ENCODE results near the gene UMODL1.

DNA sequence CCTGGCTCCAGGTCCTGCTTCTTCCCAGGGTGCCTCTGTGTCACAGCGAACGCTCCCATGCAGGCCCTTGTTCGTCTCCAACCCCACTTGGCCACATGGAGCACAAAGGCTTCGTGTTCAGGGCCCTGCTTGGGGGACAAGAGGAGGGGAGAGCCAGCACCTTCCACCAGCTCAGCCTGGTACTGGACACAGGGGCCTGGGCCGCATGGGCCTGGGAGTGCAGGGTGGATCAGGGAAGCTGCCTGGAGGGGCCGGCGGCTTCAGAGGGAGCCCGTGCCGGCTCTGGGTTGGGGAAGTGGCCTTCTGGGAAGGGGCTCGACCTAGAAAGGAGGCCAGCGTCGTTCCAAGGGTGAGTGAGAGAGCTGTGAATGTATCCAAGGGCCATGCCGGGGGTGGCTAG is 53.0 kb downstream of the UMODL1 start:
- TF ChIP-seq POLR2A (IDR thresholded peaks at IDR 0.05), result no peak
- TF ChIP-seq, protein P1, sequence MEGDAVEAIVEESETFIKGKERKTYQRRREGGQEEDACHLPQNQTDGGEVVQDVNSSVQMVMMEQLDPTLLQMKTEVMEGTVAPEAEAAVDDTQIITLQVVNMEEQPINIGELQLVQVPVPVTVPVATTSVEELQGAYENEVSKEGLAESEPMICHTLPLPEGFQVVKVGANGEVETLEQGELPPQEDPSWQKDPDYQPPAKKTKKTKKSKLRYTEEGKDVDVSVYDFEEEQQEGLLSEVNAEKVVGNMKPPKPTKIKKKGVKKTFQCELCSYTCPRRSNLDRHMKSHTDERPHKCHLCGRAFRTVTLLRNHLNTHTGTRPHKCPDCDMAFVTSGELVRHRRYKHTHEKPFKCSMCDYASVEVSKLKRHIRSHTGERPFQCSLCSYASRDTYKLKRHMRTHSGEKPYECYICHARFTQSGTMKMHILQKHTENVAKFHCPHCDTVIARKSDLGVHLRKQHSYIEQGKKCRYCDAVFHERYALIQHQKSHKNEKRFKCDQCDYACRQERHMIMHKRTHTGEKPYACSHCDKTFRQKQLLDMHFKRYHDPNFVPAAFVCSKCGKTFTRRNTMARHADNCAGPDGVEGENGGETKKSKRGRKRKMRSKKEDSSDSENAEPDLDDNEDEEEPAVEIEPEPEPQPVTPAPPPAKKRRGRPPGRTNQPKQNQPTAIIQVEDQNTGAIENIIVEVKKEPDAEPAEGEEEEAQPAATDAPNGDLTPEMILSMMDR (IDR thresholded peaks at IDR 0.05), result no peak
